Activated CD4-positive, alpha-beta T cell treated with anti-CD3 and anti-CD28 coated beads for 36 hours (primary cell): ENCODE measurements around the gene OBSCN. TPM values are rescaled to one million over a fixed set of nuclear protein-coding genes. Genes with fewer than 3 reads are reported as not detected.
A peak's percentile ranks its signal among the peaks of the same experiment; 100 is the strongest.

Source experiments
- ATAC-seq: fragments of 200-7000 bp; cut with Tn5 transposase; one replicate; pipeline ENCODE4 v1.10.0; 2021; ENCODE audit warnings: mild to moderate bottlenecking, moderate library complexity
- CTCF ChIA-PET: fragments of 350-600 bp; sonication (Branson Sonifier 250); formaldehyde crosslinking; loops from one replicate; lab custom pipeline; 2021; ENCODE audit warnings: antibody characterized with exemption; lab: Charles Lee
- POLR2A ChIA-PET: fragments of 350-600 bp; sonication (Branson Sonifier 250); formaldehyde crosslinking; loops from one replicate; lab custom pipeline; 2021; ENCODE audit warnings: antibody characterized with exemption, inconsistent platforms; lab: Charles Lee
- DNase-seq: peaks from one replicate; pipeline ENCODE4 v3.0.0-alpha.2; 2020
- H3K27ac Mint-ChIP-seq: one replicate; pipeline ENCODE4 v1.8.0; 2021; ENCODE audit warnings: mixed read lengths
- H3K27me3 Mint-ChIP-seq: one replicate; pipeline ENCODE4 v1.8.0; 2021; ENCODE audit warnings: mixed read lengths
- H3K36me3 Mint-ChIP-seq: one replicate; pipeline ENCODE4 v1.8.0; 2021; ENCODE audit warnings: low read depth, mixed read lengths
- H3K4me1 Mint-ChIP-seq: one replicate; pipeline ENCODE4 v1.8.0; 2021; ENCODE audit warnings: mixed read lengths
- H3K4me3 Mint-ChIP-seq: one replicate; pipeline ENCODE4 v1.8.0; 2021; ENCODE audit warnings: mild to moderate bottlenecking, moderate library complexity, mixed read lengths
- H3K9me3 Mint-ChIP-seq: one replicate; pipeline ENCODE4 v1.8.0; 2021; ENCODE audit warnings: low read depth, mixed read lengths
- intact Hi-C, 2 experiments: fragments of 100-400 bp; cut with DNase I in 1 of 2; cut with micrococcal nuclease in 1 of 2; formaldehyde crosslinking; loops; one replicate each; pipeline versions ENCODE4 v1.14.2 to v1.15.1; 2022 to 2024; cut with DNase I, micrococcal nuclease
- total RNA-seq, 2 experiments: library from RNA; stranded (reverse); gene quantifications; one replicate each; pipeline ENCODE4 v1.2.3, GENCODE V29; 2021

Gene OBSCN
- total RNA-seq, 2 experiments from 2014 or later = 20.0 to 20.5 TPM

DNA sequence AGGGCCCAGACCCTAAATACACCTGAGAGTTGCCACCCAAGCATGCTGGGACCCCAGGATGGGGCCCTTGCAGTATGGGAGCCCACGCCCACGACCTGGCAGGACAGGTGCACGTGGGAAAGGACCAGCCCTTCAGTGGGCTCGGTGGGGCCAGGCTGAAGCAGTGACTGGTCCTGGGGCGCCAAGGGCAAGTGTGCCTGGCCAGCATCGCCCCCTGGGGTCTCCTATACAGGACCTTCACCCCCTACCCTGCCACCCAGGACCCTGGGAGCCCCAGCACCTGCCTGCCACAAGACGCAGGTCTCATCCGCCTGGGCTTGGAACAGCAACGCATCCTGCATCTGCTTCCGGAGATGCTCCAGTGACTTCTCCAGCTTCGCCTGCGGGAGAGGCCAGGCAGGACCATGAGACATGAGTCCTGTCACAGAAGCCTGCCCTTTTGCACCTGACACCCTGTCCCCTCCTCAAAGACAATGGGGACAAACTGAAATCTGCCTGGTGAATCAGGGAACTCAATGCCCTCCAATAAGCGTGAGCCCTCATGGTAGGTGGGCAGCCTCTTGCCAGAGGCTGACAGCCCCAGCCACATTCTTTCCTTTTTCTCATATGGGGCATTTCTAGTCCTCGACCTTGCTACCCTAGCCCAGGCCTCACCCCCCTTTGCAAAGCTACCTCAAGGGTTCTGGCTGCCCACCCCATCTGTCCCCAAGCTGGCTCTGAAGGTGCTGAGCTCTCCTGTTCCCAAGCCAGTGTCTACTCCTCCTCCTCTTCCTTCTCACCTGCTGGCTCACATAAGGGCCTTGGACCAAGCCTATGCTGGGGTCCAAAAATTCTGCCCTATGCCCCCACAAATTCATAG, 194.2 kb downstream of the OBSCN start:
- Mint-ChIP-seq H3K27ac (no peak overlapping the region), H3K4me3 (no peak overlapping the region), H3K27me3 (no peaks in the 10 kb centered on the region), H3K4me1 (peaks cover 52% of the 10 kb centered on the region), H3K9me3 (no peaks in the 10 kb centered on the region), H3K36me3 (peaks cover 47% of the 10 kb centered on the region)
- DNase-seq = no peak
- intact Hi-C loops = loop anchor here in 1 of 2 experiments (10.0 kb wide), 2 partner anchors 267 to 1467 kb away; no protein-coding TSS in a partner anchor
- CTCF ChIA-PET = interaction anchor here (0.8 kb wide), 1 partner anchor 271 kb away, joined by 4 read pairs; no protein-coding TSS in a partner anchor
- POLR2A ChIA-PET = interaction anchor here (0.6 kb wide), 1 partner anchor 45 kb away, joined by 3 read pairs; no protein-coding TSS in a partner anchor
- no peak for ATAC-seq

- no peak for DNase-seq
- Mint-ChIP-seq H3K36me3 (peaks cover 47% of the 10 kb centered on the region), H3K4me3 (no peak overlapping the region), H3K27ac (no peak overlapping the region), H3K4me1 (peaks cover 51% of the 10 kb centered on the region), H3K27me3 (no peaks in the 10 kb centered on the region), H3K9me3 (no peaks in the 10 kb centered on the region)
- intact Hi-C loops = loop anchor here in 1 of 2 experiments (10.0 kb wide), 2 partner anchors 268 to 1468 kb away; no protein-coding TSS in a partner anchor
- POLR2A ChIA-PET = no interaction called here
- CTCF ChIA-PET = interaction anchor here (0.8 kb wide), 1 partner anchor 272 kb away, joined by 4 read pairs; no protein-coding TSS in a partner anchor
- ATAC-seq = no peak
Observed at GRCh38 chr1:228402641-228403025, 194.8 kb downstream of the OBSCN start.

GRCh38 chr1:228403231-228403631, 195.4 kb downstream of the OBSCN start:
- ATAC-seq (no peak), DNase-seq (no peak)
- Mint-ChIP-seq H3K4me1 (peaks cover 48% of the 10 kb centered on the region), H3K36me3 (peaks cover 47% of the 10 kb centered on the region), H3K4me3 (no peak overlapping the region), H3K27me3 (no peaks in the 10 kb centered on the region), H3K9me3 (no peaks in the 10 kb centered on the region), H3K27ac (peak overlapping the region; percentile 93)
- POLR2A ChIA-PET = interaction anchor here (0.5 kb wide), 1 partner anchor 20 kb away, joined by 7 read pairs; no protein-coding TSS in a partner anchor
- CTCF ChIA-PET = interaction anchor here (0.8 to 1.1 kb wide), 2 partner anchors 19 to 272 kb away, joined by 4 read pairs; no protein-coding TSS in a partner anchor
- intact Hi-C loops = loop anchor here in 1 of 2 experiments (10.0 kb wide), 2 partner anchors 268 to 1468 kb away; no protein-coding TSS in a partner anchor

DNA sequence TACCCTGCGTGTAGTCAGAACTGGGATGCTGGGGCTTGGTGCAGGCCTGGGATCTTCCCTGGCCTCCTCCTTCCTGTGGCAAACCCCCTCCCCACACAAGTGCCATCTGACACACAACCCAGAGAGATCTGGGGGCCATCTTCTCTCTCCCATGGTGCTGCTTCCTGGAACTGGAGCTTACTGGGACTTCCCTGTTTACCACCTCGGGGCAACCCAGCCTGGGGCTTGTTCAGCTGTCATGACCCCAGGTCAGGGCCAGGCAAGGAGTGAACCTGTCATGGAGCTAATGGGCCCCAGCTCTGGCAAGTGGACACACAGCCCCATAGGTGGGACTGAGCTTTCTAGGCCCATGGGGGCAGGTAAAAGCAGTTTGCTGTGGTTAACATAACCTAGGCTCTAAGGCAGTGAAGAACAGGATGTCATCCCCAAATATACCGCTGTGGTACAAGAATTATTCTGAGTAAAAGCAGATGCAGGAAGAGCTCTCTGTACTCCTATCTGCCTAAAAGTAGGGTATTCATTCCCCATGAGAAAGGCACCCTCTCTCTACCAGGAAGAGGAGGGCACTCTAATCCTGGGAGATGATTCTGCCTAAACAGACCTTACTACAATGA, 196.4 kb downstream of the OBSCN start:
- peak; percentile 38 for DNase-seq
- Mint-ChIP-seq H3K27ac (peak overlapping the region; percentile 93), H3K4me1 (peaks cover 50% of the 10 kb centered on the region), H3K4me3 (peak overlapping the region; percentile 92), H3K36me3 (peaks cover 47% of the 10 kb centered on the region), H3K9me3 (no peaks in the 10 kb centered on the region), H3K27me3 (no peaks in the 10 kb centered on the region)
- intact Hi-C loops = loop anchor here in 1 of 2 experiments (10.0 kb wide), 2 partner anchors 269 to 1469 kb away; no protein-coding TSS in a partner anchor
- POLR2A ChIA-PET = interaction anchor here (0.5 to 1.3 kb wide), 5 partner anchors 9 to 75 kb away, joined by 3 to 5 read pairs (median 3); a partner anchor contains a TSS
- no peak for ATAC-seq
- CTCF ChIA-PET = interaction anchor here (0.6 to 1.2 kb wide), 4 partner anchors 18 to 239 kb away, joined by 3 to 5 read pairs (median 4); no protein-coding TSS in a partner anchor

- Mint-ChIP-seq H3K4me1 (peaks cover 46% of the 10 kb centered on the region), H3K27ac (peak overlapping the region; percentile 93), H3K36me3 (peaks cover 40% of the 10 kb centered on the region), H3K27me3 (no peaks in the 10 kb centered on the region), H3K9me3 (no peaks in the 10 kb centered on the region), H3K4me3 (peak overlapping the region; percentile 92)
- POLR2A ChIA-PET = interaction anchor here (0.7 to 2.2 kb wide), 5 partner anchors 43 to 240 kb away, joined by 3 to 14 read pairs (median 3); partner anchors contain the start of gene IBA57
- ATAC-seq (no peak), DNase-seq (no peak)
- intact Hi-C loops = loop anchor here (5.0 to 10.0 kb wide), 3 partner anchors 271 to 1662 kb away; partner anchors contain the start of gene GALNT2 (in 1 of the 2)
- CTCF ChIA-PET = interaction anchor here (0.5 to 1.4 kb wide), 7 partner anchors 17 to 240 kb away, joined by 3 to 6 read pairs (median 3); no protein-coding TSS in a partner anchor
Observed at GRCh38 chr1:228405200-228405978, 197.5 kb downstream of the OBSCN start.

GRCh38 chr1:228405979-228406228, 198.1 kb downstream of the OBSCN start:
- CTCF ChIA-PET = interaction anchor here (0.5 to 1.4 kb wide), 5 partner anchors 18 to 241 kb away, joined by 3 to 6 read pairs (median 3); no protein-coding TSS in a partner anchor
- ATAC-seq (no peak), DNase-seq (no peak)

GRCh38 chr1:228407106-228408040, 199.5 kb downstream of the OBSCN start:
- intact Hi-C loops = loop anchor here (1.0 to 10.0 kb wide), 11 partner anchors 29 to 1660 kb away; partner anchors contain the start of genes GALNT2 (in 1 of the 2), IBA57 (in 1 of the 2), JMJD4 (in 1 of the 2) and MRPL55 (in 1 of the 2)
- ATAC-seq (no peak), DNase-seq (no peak)
- peak overlapping the region; percentile 92 for H3K4me3 Mint-ChIP-seq
- H3K27me3 Mint-ChIP-seq = no peaks in the 10 kb centered on the region
- peak overlapping the region; percentile 65 for H3K27ac Mint-ChIP-seq
- H3K4me1 Mint-ChIP-seq = peaks cover 38% of the 10 kb centered on the region
- POLR2A ChIA-PET = interaction anchor here (1.5 to 2.2 kb wide), 2 partner anchors 51 to 242 kb away, joined by 4 to 14 read pairs; partner anchors contain the start of gene IBA57
- peaks cover 30% of the 10 kb centered on the region for H3K36me3 Mint-ChIP-seq
- H3K9me3 Mint-ChIP-seq = no peaks in the 10 kb centered on the region
- CTCF ChIA-PET = no interaction called here

More at GRCh38 chr1:228405979-228406228, 198.1 kb downstream of the OBSCN start:
- H3K4me1 Mint-ChIP-seq = peaks cover 46% of the 10 kb centered on the region
- H3K9me3 Mint-ChIP-seq = no peaks in the 10 kb centered on the region
- peaks cover 36% of the 10 kb centered on the region for H3K36me3 Mint-ChIP-seq
- H3K27ac Mint-ChIP-seq = peak overlapping the region; percentile 93
- peak overlapping the region; percentile 92 for H3K4me3 Mint-ChIP-seq
- POLR2A ChIA-PET = interaction anchor here (1.5 to 2.2 kb wide), 2 partner anchors 52 to 240 kb away, joined by 4 to 14 read pairs; partner anchors contain the start of gene IBA57
- no peaks in the 10 kb centered on the region for H3K27me3 Mint-ChIP-seq
- intact Hi-C loops = loop anchor here (1.0 to 10.0 kb wide), 12 partner anchors 27 to 1661 kb away; partner anchors contain the start of genes ARF1 (in 1 of the 2), GALNT2 (in 1 of the 2), GUK1 (in 1 of the 2) and JMJD4 (in 1 of the 2)

- H3K27ac Mint-ChIP-seq = no peak overlapping the region
- H3K4me3 Mint-ChIP-seq = peak overlapping the region; percentile 92
- no peaks in the 10 kb centered on the region for H3K9me3 Mint-ChIP-seq
- ChIA-PET CTCF (no interaction called here), POLR2A (no interaction called here)
- peaks cover 22% of the 10 kb centered on the region for H3K36me3 Mint-ChIP-seq
- no peak for ATAC-seq
- peaks cover 29% of the 10 kb centered on the region for H3K4me1 Mint-ChIP-seq
- H3K27me3 Mint-ChIP-seq = no peaks in the 10 kb centered on the region
- intact Hi-C loops = loop anchor here (5.0 to 10.0 kb wide), 3 partner anchors 273 to 1659 kb away; partner anchors contain the start of gene GALNT2 (in 1 of the 2)
- no peak for DNase-seq
Observed at GRCh38 chr1:228408041-228408868, 200.4 kb downstream of the OBSCN start.
